ENCODE results near the gene NRG3. TPM values are rescaled to one million over a fixed set of nuclear protein-coding genes. Genes with fewer than 3 reads are reported as not detected.
A peak's percentile ranks its signal among the peaks of the same experiment; 100 is the strongest.

NRG3 gene
- total RNA-seq, 1 donor from 2014 or later = not detected

DNA sequence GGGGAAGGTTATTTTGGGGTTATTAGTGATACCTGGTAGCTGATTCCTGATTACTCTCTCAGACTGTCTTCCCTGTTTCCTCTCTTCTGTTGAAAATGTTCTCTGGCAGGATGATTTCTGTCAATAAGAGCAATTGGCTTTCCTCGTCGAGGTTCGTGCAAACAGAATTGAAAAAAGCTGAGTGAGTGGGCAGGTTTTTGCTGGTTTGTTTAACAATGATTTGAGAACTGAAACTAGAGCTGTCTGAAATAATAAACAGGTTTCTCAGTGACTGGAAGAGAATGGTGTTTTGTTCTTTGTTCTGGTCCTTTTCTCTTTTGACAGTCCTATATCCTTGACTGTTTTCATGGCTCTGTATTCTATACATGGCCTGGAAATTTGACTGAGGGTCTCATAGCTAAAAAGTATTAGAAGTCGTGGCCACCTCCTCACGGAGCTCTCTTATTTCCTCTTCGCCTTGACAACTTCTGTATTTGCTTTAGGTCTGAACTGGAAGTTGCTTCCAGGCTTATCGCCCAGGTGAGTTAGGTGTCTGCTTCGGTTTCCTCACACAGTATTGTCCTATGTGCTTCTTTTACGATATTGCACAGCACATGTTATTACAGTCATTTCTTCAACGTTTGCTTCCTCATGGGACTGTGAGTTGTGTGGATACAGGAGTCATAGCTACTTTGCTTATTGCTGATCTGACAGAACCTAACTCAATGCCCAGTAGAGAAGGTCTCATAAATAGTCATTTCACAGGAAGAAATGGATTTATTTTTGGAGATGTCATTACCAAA is 403.6 kb downstream of the NRG3 start:
- Histone ChIP-seq H3K36me3 (ENCODE audit: control insufficient read depth, insufficient read depth, low read length) (no peaks in the 10 kb centered on the region), H3K4me3 (ENCODE audit: low read depth, low read length) (no peak overlapping the region), H3K27me3 (ENCODE audit: control insufficient read depth, insufficient read depth, low read length) (no peaks in the 10 kb centered on the region)
- FAIRE-seq (no peak), DNase-seq (ENCODE audit: low read depth) (no peak)
- TF ChIP-seq, protein P1, sequence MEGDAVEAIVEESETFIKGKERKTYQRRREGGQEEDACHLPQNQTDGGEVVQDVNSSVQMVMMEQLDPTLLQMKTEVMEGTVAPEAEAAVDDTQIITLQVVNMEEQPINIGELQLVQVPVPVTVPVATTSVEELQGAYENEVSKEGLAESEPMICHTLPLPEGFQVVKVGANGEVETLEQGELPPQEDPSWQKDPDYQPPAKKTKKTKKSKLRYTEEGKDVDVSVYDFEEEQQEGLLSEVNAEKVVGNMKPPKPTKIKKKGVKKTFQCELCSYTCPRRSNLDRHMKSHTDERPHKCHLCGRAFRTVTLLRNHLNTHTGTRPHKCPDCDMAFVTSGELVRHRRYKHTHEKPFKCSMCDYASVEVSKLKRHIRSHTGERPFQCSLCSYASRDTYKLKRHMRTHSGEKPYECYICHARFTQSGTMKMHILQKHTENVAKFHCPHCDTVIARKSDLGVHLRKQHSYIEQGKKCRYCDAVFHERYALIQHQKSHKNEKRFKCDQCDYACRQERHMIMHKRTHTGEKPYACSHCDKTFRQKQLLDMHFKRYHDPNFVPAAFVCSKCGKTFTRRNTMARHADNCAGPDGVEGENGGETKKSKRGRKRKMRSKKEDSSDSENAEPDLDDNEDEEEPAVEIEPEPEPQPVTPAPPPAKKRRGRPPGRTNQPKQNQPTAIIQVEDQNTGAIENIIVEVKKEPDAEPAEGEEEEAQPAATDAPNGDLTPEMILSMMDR (IDR thresholded peaks at IDR 0.05; ENCODE audit: insufficient read depth, low read length, severe bottlenecking) = no peak

GRCh38 chr10:82282782-82283456 is 407.9 kb downstream of the NRG3 start:
- Histone ChIP-seq H3K27me3 (ENCODE audit: control insufficient read depth, insufficient read depth, low read length) (no peaks in the 10 kb centered on the region), H3K36me3 (ENCODE audit: control insufficient read depth, insufficient read depth, low read length) (no peaks in the 10 kb centered on the region), H3K4me3 (ENCODE audit: low read depth, low read length) (no peak overlapping the region)
- TF ChIP-seq, protein P1 (IDR thresholded peaks at IDR 0.05; ENCODE audit: insufficient read depth, low read length, severe bottlenecking) = no peak
- FAIRE-seq (no peak), DNase-seq (ENCODE audit: low read depth) (no peak)

DNA sequence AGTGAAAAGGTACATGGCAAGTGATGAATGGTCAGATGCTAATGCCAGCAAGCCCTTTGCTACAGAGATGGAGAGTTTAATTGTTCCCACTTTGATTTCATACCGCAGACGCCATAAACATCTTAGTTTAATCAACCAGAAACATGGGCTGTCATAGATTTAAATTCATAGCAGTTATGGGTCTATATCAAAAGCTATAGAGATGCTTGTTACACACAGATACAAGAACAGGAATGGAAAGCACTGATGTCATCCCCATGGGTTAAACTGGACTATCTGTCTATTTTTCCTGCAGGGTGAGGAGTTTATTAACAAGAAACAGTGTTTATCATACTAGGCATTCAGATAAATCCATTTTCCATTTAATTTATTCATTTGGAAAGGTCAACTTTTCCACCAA is 409.2 kb downstream of the NRG3 start:
- FAIRE-seq (no peak), DNase-seq (ENCODE audit: low read depth) (no peak)
- H3K36me3 ChIP-seq (ENCODE audit: control insufficient read depth, insufficient read depth, low read length) = no peaks in the 10 kb centered on the region
- no peaks in the 10 kb centered on the region for H3K27me3 ChIP-seq (ENCODE audit: control insufficient read depth, insufficient read depth, low read length)
- TF ChIP-seq, protein P1 (IDR thresholded peaks at IDR 0.05; ENCODE audit: insufficient read depth, low read length, severe bottlenecking) = no peak
- no peak overlapping the region for H3K4me3 ChIP-seq (ENCODE audit: low read depth, low read length)

- no peaks in the 10 kb centered on the region for H3K27me3 ChIP-seq (ENCODE audit: control insufficient read depth, insufficient read depth, low read length)
- DNase-seq (ENCODE audit: low read depth) (no peak), FAIRE-seq (peak; percentile 13)
- H3K4me3 ChIP-seq (ENCODE audit: low read depth, low read length) = no peak overlapping the region
- TF ChIP-seq, protein P1 (IDR thresholded peaks at IDR 0.05; ENCODE audit: insufficient read depth, low read length, severe bottlenecking) = no peak
- H3K36me3 ChIP-seq (ENCODE audit: control insufficient read depth, insufficient read depth, low read length) = no peaks in the 10 kb centered on the region
These were observed 413.5 kb downstream of the NRG3 start for GRCh38 chr10:82288461-82288881.

- DNase-seq (ENCODE audit: low read depth) (no peak), FAIRE-seq (no peak)
- no peaks in the 10 kb centered on the region for H3K27me3 ChIP-seq (ENCODE audit: control insufficient read depth, insufficient read depth, low read length)
- H3K36me3 ChIP-seq (ENCODE audit: control insufficient read depth, insufficient read depth, low read length) = no peaks in the 10 kb centered on the region
- no peak overlapping the region for H3K4me3 ChIP-seq (ENCODE audit: low read depth, low read length)
- TF ChIP-seq, protein P1 (IDR thresholded peaks at IDR 0.05; ENCODE audit: insufficient read depth, low read length, severe bottlenecking) = no peak
These were observed 415.0 kb downstream of the NRG3 start for GRCh38 chr10:82289945-82290344.
